ENCODE results near the gene DPY19L3. TPM values are rescaled to one million over a fixed set of nuclear protein-coding genes. Genes with fewer than 3 reads are reported as not detected.
"Not testable (repeated sequence)": the region's sequence is repeated elsewhere in the genome, so short reads cannot be mapped to it uniquely, and the experiment has no call there.

The DPY19L3 gene
- total RNA-seq, 1 experiment from 2014 or later = 7.9 TPM

- DNase-seq (ENCODE audit: low read depth) = no peak
Measured at GRCh38 chr19:32396046-32396652, 9.4 kb upstream of the DPY19L3 start.

- peak; percentile 85 for DNase-seq (ENCODE audit: low read depth)
Measured at GRCh38 chr19:32397671-32398101, 7.9 kb upstream of the DPY19L3 start.

GRCh38 chr19:32401992-32402391 lies 3.6 kb upstream of the DPY19L3 start:
- no peak for DNase-seq (ENCODE audit: low read depth)

GRCh38 chr19:32403291-32403995 lies 2.1 kb upstream of the DPY19L3 start:
- DNase-seq (ENCODE audit: low read depth) = no peak

GRCh38 chr19:32404213-32404932 lies 1.2 kb upstream of the DPY19L3 start:
- no peak for DNase-seq (ENCODE audit: low read depth)

GRCh38 chr19:32404933-32405430 lies 588 bp upstream of the DPY19L3 start:
- peak; percentile 58 for DNase-seq (ENCODE audit: low read depth)

- DNase-seq (ENCODE audit: low read depth) = peak; percentile 6
Measured at GRCh38 chr19:32406161-32407003, 812 bp downstream of the DPY19L3 start.

GRCh38 chr19:32407004-32407992 lies 1.7 kb downstream of the DPY19L3 start:
- peak; percentile 58 for DNase-seq (ENCODE audit: low read depth)

- DNase-seq (ENCODE audit: low read depth) = no peak
Measured at GRCh38 chr19:32415246-32415645, 9.7 kb downstream of the DPY19L3 start.

GRCh38 chr19:32415669-32416068 lies 10.1 kb downstream of the DPY19L3 start:
- DNase-seq (ENCODE audit: low read depth) = no peak

GRCh38 chr19:32416749-32417456 lies 11.3 kb downstream of the DPY19L3 start:
- DNase-seq (ENCODE audit: low read depth) = peak; percentile 28

GRCh38 chr19:32418155-32418554 lies 12.6 kb downstream of the DPY19L3 start:
- no peak for DNase-seq (ENCODE audit: low read depth)

- no peak for DNase-seq (ENCODE audit: low read depth)
Measured at GRCh38 chr19:32421589-32422361, 16.2 kb downstream of the DPY19L3 start.

GRCh38 chr19:32422435-32422834 lies 16.9 kb downstream of the DPY19L3 start:
- no peak for DNase-seq (ENCODE audit: low read depth)

GRCh38 chr19:32423944-32424343 lies 18.4 kb downstream of the DPY19L3 start:
- DNase-seq (ENCODE audit: low read depth) = not testable (repeated sequence)

- no peak for DNase-seq (ENCODE audit: low read depth)
Measured at GRCh38 chr19:32427536-32427935, 22.0 kb downstream of the DPY19L3 start.

GRCh38 chr19:32436692-32437091 lies 31.1 kb downstream of the DPY19L3 start:
- no peak for DNase-seq (ENCODE audit: low read depth)

- no peak for DNase-seq (ENCODE audit: low read depth)
Measured at GRCh38 chr19:32437096-32437495, 31.5 kb downstream of the DPY19L3 start.

GRCh38 chr19:32438751-32439150 lies 33.2 kb downstream of the DPY19L3 start:
- no peak for DNase-seq (ENCODE audit: low read depth)
